ENCODE data around the gene ACTN2. TPM values are rescaled to one million over a fixed set of nuclear protein-coding genes. Genes with fewer than 3 reads are reported as not detected.
A peak's percentile ranks its signal among the peaks of the same experiment; 100 is the strongest.

Gene ACTN2
- total RNA-seq, 1 donor: not detected

DNA sequence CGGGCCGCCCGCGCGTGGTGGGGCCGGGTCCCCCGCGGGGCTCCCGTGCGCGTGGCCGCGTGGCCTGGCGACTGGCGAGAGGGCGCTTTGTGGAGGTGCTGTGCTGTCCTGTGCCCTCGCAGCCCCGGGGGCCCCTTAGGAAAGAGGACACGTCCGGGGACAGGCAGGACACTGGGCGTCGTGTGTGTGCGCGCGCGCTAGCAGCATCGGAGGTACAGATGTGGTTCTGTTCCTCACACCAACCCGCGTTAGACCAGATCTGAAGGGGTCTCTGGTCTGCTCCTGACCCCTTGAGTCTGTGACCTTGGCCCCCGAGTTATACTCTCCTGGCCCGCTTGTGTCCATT, 489 bp downstream of the ACTN2 start:
- Histone ChIP-seq H3K4me1 (ENCODE audit: insufficient read depth, low read length) (no peaks in the 10 kb centered on the region), H2AFZ (ENCODE audit: low read length) (no peak overlapping the region), H3K79me2 (ENCODE audit: insufficient read depth, low read length) (no peaks in the 10 kb centered on the region), H3K4me2 (ENCODE audit: insufficient read depth, low read length) (peak overlapping the region; percentile 23), H3K36me3 (ENCODE audit: insufficient read depth, low read length) (no peaks in the 10 kb centered on the region), H4K20me1 (ENCODE audit: insufficient read depth, low read length) (no peaks in the 10 kb centered on the region), H3K9me3 (ENCODE audit: low read depth, low read length) (no peaks in the 10 kb centered on the region), H3K4me3 (ENCODE audit: insufficient read depth, low read length) (peak overlapping the region; percentile 43), H3K27ac (ENCODE audit: low read depth, low read length) (no peak overlapping the region), H3K27me3 (ENCODE audit: insufficient read depth, low read length) (peaks cover 17% of the 10 kb centered on the region)
- TF ChIP-seq, protein P1, sequence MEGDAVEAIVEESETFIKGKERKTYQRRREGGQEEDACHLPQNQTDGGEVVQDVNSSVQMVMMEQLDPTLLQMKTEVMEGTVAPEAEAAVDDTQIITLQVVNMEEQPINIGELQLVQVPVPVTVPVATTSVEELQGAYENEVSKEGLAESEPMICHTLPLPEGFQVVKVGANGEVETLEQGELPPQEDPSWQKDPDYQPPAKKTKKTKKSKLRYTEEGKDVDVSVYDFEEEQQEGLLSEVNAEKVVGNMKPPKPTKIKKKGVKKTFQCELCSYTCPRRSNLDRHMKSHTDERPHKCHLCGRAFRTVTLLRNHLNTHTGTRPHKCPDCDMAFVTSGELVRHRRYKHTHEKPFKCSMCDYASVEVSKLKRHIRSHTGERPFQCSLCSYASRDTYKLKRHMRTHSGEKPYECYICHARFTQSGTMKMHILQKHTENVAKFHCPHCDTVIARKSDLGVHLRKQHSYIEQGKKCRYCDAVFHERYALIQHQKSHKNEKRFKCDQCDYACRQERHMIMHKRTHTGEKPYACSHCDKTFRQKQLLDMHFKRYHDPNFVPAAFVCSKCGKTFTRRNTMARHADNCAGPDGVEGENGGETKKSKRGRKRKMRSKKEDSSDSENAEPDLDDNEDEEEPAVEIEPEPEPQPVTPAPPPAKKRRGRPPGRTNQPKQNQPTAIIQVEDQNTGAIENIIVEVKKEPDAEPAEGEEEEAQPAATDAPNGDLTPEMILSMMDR (IDR thresholded peaks at IDR 0.05; ENCODE audit: extremely low read depth, low read depth, low read length): no peak
- no peak for DNase-seq (ENCODE audit: insufficient read length, low spot score, missing footprints)

- Histone ChIP-seq H2AFZ (ENCODE audit: low read length) (no peak overlapping the region), H4K20me1 (ENCODE audit: insufficient read depth, low read length) (no peaks in the 10 kb centered on the region), H3K9me3 (ENCODE audit: low read depth, low read length) (no peaks in the 10 kb centered on the region), H3K79me2 (ENCODE audit: insufficient read depth, low read length) (no peaks in the 10 kb centered on the region), H3K36me3 (ENCODE audit: insufficient read depth, low read length) (no peaks in the 10 kb centered on the region), H3K4me1 (ENCODE audit: insufficient read depth, low read length) (no peaks in the 10 kb centered on the region), H3K4me3 (ENCODE audit: insufficient read depth, low read length) (no peak overlapping the region), H3K27me3 (ENCODE audit: insufficient read depth, low read length) (peaks cover 17% of the 10 kb centered on the region), H3K27ac (ENCODE audit: low read depth, low read length) (no peak overlapping the region), H3K4me2 (ENCODE audit: insufficient read depth, low read length) (no peak overlapping the region)
- no peak for DNase-seq (ENCODE audit: insufficient read length, low spot score, missing footprints)
- TF ChIP-seq, protein P1 (IDR thresholded peaks at IDR 0.05; ENCODE audit: extremely low read depth, low read depth, low read length): no peak
Measured at GRCh38 chr1:236687273-236687672, 974 bp downstream of the ACTN2 start.

DNA sequence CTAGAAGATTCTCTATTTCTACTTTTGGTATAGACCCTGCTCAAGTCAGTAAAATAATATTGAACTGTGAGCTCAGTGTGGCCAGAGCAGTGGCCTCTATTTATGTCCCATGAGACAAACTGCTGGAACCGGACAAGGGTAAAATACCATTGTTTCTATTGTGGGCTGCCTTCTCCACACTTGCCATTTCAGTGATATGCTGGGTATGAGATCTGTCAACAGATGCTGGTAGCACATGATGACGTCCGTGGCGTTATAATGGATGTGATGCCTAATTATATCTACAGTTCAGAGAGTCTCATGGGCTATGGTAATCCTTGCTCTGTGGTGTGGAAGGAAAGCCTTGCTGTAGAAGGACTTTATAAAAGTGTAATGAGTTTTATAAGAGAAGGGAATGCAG, 2.4 kb downstream of the ACTN2 start:
- no peak overlapping the region for H3K4me2 ChIP-seq (ENCODE audit: insufficient read depth, low read length)
- no peaks in the 10 kb centered on the region for H3K9me3 ChIP-seq (ENCODE audit: low read depth, low read length)
- no peak overlapping the region for H3K4me3 ChIP-seq (ENCODE audit: insufficient read depth, low read length)
- no peak overlapping the region for H2AFZ ChIP-seq (ENCODE audit: low read length)
- no peak for DNase-seq (ENCODE audit: insufficient read length, low spot score, missing footprints)
- TF ChIP-seq, protein P1 (IDR thresholded peaks at IDR 0.05; ENCODE audit: extremely low read depth, low read depth, low read length): no peak
- no peaks in the 10 kb centered on the region for H3K4me1 ChIP-seq (ENCODE audit: insufficient read depth, low read length)
- H3K27ac ChIP-seq (ENCODE audit: low read depth, low read length): no peak overlapping the region
- peaks cover 17% of the 10 kb centered on the region for H3K27me3 ChIP-seq (ENCODE audit: insufficient read depth, low read length)
- H3K79me2 ChIP-seq (ENCODE audit: insufficient read depth, low read length): no peaks in the 10 kb centered on the region
- H4K20me1 ChIP-seq (ENCODE audit: insufficient read depth, low read length): no peaks in the 10 kb centered on the region
- no peaks in the 10 kb centered on the region for H3K36me3 ChIP-seq (ENCODE audit: insufficient read depth, low read length)

DNA sequence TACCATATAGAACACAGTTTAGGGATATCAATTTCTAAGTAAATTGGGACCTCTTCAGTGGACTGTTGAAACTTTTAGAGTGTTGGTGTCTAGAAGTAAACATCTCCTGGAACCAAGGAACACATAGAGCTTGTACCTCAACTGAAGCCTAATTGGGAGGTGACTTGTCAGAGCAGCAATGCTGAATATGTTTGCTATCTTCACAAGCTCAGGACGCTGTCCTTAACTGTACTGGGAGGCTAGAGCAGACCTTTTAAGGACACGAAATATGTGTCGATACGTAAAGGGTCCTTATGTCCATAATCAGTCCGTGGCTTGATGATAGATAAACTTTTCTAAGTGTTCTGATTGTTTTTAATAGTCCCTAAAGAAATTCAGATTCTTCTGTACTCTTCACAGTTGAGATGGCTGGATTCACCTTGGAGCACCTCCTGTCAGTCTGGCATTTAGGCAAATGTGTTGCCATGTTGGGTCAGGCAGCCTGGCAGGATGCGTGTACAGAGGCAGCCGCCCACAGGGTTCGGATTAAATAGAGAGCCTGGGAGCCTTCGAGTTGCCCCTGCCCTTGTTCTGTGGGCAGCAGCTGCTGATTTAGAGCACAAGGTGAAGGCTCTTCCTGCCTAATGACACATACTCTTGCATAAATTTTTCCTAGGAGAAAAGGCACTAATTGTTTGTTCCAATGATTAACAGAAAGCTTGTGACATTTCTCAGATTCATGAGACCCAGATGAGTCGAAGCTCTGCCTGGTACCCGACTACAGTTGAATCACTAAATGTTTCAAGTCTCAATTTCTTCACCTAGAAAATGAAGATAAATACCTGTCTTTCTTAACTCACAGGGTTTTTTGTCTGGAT, 3.6 kb downstream of the ACTN2 start:
- Histone ChIP-seq H3K79me2 (ENCODE audit: insufficient read depth, low read length) (no peaks in the 10 kb centered on the region), H3K36me3 (ENCODE audit: insufficient read depth, low read length) (no peaks in the 10 kb centered on the region), H3K4me3 (ENCODE audit: insufficient read depth, low read length) (no peak overlapping the region), H3K27ac (ENCODE audit: low read depth, low read length) (no peak overlapping the region), H4K20me1 (ENCODE audit: insufficient read depth, low read length) (no peaks in the 10 kb centered on the region), H3K4me1 (ENCODE audit: insufficient read depth, low read length) (no peaks in the 10 kb centered on the region), H3K4me2 (ENCODE audit: insufficient read depth, low read length) (no peak overlapping the region), H2AFZ (ENCODE audit: low read length) (no peak overlapping the region), H3K27me3 (ENCODE audit: insufficient read depth, low read length) (peaks cover 17% of the 10 kb centered on the region), H3K9me3 (ENCODE audit: low read depth, low read length) (no peaks in the 10 kb centered on the region)
- TF ChIP-seq, protein P1 (IDR thresholded peaks at IDR 0.05; ENCODE audit: extremely low read depth, low read depth, low read length): no peak
- DNase-seq (ENCODE audit: insufficient read length, low spot score, missing footprints): no peak
